Iris pigment epithelial cell (primary cell): ENCODE data around the gene METTL14.

Experiments used
- DNase-seq: peaks from one replicate; pipeline ENCODE4 v3.0.0-alpha.2; 2011; ENCODE audit warnings: low read depth

METTL14 gene

DNA sequence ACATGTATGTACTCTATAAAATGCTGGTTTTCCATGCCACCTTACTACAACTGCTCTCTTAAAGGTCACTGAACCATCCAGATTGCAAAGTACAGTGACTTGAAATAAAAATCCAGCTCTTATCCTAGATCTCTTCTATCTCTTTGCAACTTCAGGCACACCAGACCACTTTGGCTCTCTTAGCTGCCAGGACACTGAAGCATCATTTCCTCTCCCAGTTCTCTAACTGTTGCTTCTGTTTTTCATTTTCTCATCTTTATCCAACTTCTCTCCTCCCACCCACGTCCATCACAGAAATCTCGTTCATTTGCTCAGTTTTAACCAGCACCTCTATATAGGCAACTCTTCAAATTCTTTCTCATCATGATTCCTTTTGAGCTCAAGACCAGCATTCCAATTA, 74.3 kb downstream of the METTL14 start:
- DNase-seq, result no peak

DNA sequence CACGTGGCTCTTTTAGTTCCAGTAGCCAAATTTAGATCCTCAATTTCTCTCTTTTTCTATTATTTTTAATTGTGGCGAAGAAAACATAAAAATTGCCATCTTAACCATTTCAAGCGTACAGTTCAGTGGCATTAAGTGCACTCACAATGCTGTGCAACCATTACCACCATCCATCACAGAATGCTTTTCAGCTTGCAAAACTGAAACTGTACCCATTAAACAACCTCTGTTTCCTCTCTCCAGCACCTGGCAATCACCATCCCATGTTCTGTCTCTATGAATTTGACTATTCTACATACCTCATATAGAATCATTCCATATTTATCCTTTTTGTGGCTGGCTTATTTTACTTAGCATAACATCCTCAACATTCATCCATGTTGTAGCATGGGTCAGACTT, 74.9 kb downstream of the METTL14 start:
- no peak for DNase-seq

DNA sequence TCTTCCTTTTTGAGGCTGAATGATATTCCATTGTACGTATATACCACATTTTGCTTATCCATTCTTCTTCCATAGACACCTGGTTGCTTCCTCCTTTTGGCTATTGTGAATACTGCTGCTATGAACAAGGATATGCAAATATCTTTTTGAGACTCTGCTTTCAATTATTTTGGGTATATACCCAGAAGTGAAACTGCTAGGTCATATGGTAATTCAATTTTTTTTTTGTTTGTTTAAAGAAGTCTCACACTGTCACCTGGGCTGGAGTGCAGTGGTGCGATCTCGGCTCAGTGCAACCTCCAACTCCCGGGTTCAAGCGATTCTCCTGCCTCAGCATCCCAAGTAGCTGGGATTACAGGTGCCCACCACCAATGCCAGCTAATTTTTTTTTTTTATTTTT, 75.3 kb downstream of the METTL14 start:
- DNase-seq, result no peak

DNA sequence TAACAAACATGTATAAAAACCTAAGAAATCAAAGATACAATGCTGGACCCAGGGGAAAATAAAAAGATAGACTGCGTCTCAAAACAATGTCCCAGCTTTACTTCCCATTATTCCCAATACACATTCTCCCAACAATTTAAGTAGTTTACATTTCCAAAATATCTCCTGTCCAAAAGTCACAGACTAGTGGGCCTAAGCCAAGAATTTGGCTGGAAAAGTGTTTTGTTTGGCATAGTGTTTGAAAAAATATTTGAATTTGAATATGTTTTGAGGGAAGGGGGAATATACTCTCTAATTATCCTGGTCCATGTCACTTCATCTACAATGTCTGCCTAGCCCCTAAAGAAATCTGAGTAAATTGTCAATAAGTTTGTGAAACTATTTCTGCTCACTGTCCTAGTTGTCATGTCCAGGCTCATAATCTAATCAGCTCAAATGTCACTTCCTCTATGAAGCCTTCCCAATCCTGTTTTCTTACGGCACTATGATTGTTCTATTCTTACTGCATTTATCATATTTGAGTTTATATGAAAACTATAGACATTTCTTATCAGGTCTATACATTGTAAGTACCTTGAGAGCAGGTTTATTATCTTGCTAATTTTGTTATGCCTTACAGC, 76.3 kb downstream of the METTL14 start:
- no peak for DNase-seq

DNA sequence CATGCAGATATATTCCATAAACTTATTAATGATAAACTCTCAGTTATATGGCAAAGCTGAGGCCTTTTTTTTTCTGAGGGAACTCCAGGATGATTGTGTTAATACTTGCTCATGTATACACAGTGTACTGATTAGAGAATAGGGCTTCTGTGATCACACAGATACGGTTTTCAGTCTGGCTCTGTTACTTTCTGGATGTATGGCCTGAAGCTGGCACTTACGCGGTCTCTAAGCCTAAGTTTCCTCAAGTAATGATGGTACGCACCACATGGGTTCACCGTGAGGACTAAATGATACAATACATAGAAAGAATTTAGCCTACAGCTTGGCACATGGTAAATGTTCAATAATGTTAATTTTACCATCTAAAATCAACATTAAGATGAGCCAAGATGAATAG, 77.0 kb downstream of the METTL14 start:
- DNase-seq, result no peak

DNA sequence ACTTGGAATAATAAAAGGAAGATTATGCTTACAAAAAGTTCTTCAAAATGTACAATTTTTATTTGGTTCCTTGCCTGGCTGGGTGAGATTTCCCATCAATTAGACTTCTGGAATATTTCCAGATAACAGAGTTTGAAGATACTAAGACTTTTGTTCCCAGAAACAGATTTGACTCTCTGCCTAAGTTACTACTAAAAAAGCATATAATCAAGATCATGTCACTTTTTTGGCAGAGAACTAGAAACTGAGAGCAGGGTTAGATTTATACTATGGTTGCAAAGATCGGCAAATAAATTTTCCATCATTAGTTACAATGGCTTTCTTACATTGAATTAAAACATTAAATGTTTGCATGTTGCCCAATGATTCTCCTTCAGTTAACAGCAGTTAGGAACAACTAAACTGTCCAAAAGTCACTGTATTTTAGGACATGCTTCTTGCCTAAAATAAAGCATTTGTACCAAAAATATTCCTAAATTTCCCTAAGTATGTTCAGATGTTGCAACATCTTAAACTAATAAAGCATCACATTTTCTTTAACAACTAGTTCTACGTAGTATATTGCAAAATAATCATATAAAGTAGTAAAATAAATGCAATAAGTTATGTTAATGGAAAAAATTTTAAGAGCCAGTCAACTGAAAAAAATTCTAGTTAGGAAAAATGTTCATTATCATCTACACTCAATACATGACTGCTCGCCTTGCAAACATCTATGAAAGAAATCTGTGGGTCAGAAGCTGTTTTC, 77.7 kb downstream of the METTL14 start:
- no peak for DNase-seq
